HL-60 (cell line): ENCODE results near the gene NMT1.

ENCODE experiments used
- DNase-seq, 2 experiments: peaks; one replicate each; pipeline ENCODE4 v3.0.0-alpha.2; 2010 to 2020; ENCODE audit warnings: low read depth in 1 of 2, low spot score in 1 of 2
- H3K27ac ChIP-seq: fragments of 250-450 bp; sonication (Bioruptor Pico); replicated peaks from 2 replicates; pipeline ENCODE4 v1.5.1; 2020; ENCODE audit warnings: mild to moderate bottlenecking, moderate library complexity
- H3K27me3 ChIP-seq: fragments of 250-450 bp; sonication (Bioruptor Pico); 2 replicates; pipeline ENCODE4 v1.5.1; 2021; ENCODE audit warnings: mild to moderate bottlenecking, moderate library complexity; ENCODE audit not compliant: insufficient read depth, poor library complexity, severe bottlenecking
- H3K4me3 ChIP-seq: replicated peaks from 2 replicates; pipeline ENCODE4 v1.5.1; 2011; ENCODE audit warnings: mild to moderate bottlenecking, control low read depth, low read length; ENCODE audit not compliant: insufficient read depth
- CTCF ChIP-seq: IDR thresholded peaks from one replicate; pipeline ENCODE4 v1.5.1; 2011; ENCODE audit warnings: low read length, control low read depth, inconsistent platforms; ENCODE audit not compliant: insufficient read depth
- GABPA ChIP-seq: IDR thresholded peaks from 2 replicates; pipeline ENCODE4 v1.6.1; 2012; ENCODE audit warnings: low read depth
- POLR2AphosphoS5 ChIP-seq: IDR thresholded peaks from 2 replicates; pipeline ENCODE4 v1.6.1; 2012; ENCODE audit warnings: low read depth
- REST ChIP-seq: IDR thresholded peaks from 2 replicates; pipeline ENCODE4 v1.6.1; 2012; ENCODE audit warnings: low read depth; ENCODE audit not compliant: insufficient replicate concordance
- SPI1 ChIP-seq: IDR thresholded peaks from 2 replicates; pipeline ENCODE4 v1.6.1; 2012; ENCODE audit warnings: low read depth, mild to moderate bottlenecking, borderline replicate concordance

The NMT1 gene

GRCh38 chr17:45130681-45131615 is 69.8 kb downstream of the NMT1 start:
- Histone ChIP-seq H3K27me3 (no peaks in the 10 kb centered on the region), H3K27ac (no peak overlapping the region), H3K4me3 (no peak overlapping the region)
- DNase-seq: no peak
- TF ChIP-seq POLR2AphosphoS5 (no peak), CTCF (no peak), SPI1 (no peak), REST (no peak), GABPA (no peak)

- peak in 1 of 2 experiments; percentile 19 for DNase-seq
- H3K27ac ChIP-seq: no peak overlapping the region; the same call in 1 of the 2 replicates
- no peak for TF ChIP-seq GABPA
- no peak for TF ChIP-seq POLR2AphosphoS5
- TF ChIP-seq SPI1: peak; percentile 33; the same call in 1 of the 2 replicates
- TF ChIP-seq CTCF: no peak
- no peak for TF ChIP-seq REST
- no peaks in the 10 kb centered on the region for H3K27me3 ChIP-seq
- H3K4me3 ChIP-seq: peak overlapping the region; percentile 78
These were observed 70.7 kb downstream of the NMT1 start for GRCh38 chr17:45131616-45132319.

GRCh38 chr17:45132320-45132571 is 71.1 kb downstream of the NMT1 start, which contains the start of gene PLCD3:
Gene PLCD3 (minus strand): TSS chr17:45132515. CDS start chr17:45132410, 105 bp downstream.
- H3K27ac ChIP-seq: no peak within 1 kb of the TSS; the same call in 1 of the 2 replicates
- TF ChIP-seq POLR2AphosphoS5 (no peak), REST (no peak), GABPA (no peak)
- H3K4me3 ChIP-seq: peak within 1 kb of the TSS; percentile 78
- no peak for DNase-seq
- no peaks in the 10 kb centered on the region for H3K27me3 ChIP-seq
